Neutrophil (primary cell): ENCODE measurements around the gene MOV10L1.
"Not testable (repeated sequence)": the region's sequence is repeated elsewhere in the genome, so short reads cannot be mapped to it uniquely, and the experiment has no call there.

Experiments
- H3K27ac ChIP-seq: fragments of 200-600 bp; sonication (generic); 2 replicates; pipeline ENCODE4 v1.5.1; 2016; ENCODE audit warnings: mild to moderate bottlenecking, moderate library complexity
- H3K27me3 ChIP-seq: fragments of 200-600 bp; sonication (generic); 2 replicates; pipeline ENCODE4 v1.6.0; 2016; ENCODE audit warnings: mild to moderate bottlenecking
- H3K36me3 ChIP-seq: fragments of 200-600 bp; sonication (generic); 2 replicates; pipeline ENCODE4 v1.5.1; 2017
- H3K4me1 ChIP-seq, 2 experiments: fragments of 200-600 bp in 1 of 2; sonication (generic) in 1 of 2; 1 replicate in 1 of 2; 2 replicates in 1 of 2; pipeline versions ENCODE4 v1.5.1 to v1.6.1; 2013 to 2016; ENCODE audit warnings: low read depth in 1 of 2, low read length in 1 of 2, mild to moderate bottlenecking in 1 of 2, moderate library complexity in 1 of 2; ENCODE audit not compliant: control insufficient read depth in 1 of 2, insufficient read depth in 1 of 2
- H3K4me3 ChIP-seq, 2 experiments: fragments of 200-600 bp in 1 of 2; sonication (generic) in 1 of 2; 1 replicate in 1 of 2; 2 replicates in 1 of 2; pipeline ENCODE4 v1.5.1; 2013 to 2016; ENCODE audit warnings: low read depth in 1 of 2, low read length in 1 of 2, mild to moderate bottlenecking in 1 of 2, moderate library complexity in 1 of 2
- H3K9me3 ChIP-seq: fragments of 200-600 bp; sonication (generic); 2 replicates; pipeline ENCODE4 v1.5.1; 2016
- CTCF ChIP-seq: fragments of 200-600 bp; sonication (generic); IDR thresholded peaks from 2 replicates; pipeline ENCODE4 v1.5.1; 2016; ENCODE audit warnings: antibody characterized with exemption

MOV10L1 gene

DNA sequence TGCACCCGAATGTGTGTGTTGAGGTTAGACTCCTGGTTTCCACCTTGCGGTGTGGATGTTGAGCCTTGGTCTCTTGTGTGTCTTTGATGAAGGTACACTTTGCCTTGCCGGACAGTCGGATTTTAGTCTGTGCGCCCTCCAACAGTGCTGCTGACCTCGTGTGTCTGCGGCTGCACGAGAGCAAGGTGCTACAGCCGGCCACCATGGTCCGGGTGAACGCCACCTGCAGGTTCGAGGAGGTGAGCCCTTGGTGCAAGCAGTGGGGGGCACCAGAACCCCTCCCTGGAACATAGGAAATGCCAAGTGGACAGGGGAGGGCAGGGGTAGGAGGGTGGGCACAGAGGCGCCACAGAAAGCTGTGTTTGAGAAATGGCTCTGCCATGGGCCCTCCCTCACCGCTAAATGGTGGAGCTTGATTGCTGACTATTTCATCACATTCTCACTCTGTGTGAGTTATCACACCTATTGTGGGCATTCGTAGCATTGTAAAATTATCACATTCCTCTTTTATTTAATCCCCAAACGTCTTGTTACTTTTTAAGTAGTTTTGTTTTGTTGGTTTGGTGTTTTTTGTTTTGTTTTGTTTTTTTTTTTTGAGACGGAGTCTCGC is 54.3 kb downstream of the MOV10L1 start:
- no peaks in the 10 kb centered on the region for H3K27me3 ChIP-seq
- no peak overlapping the region for H3K27ac ChIP-seq
- peaks cover 39 to 43% of the 10 kb centered on the region in 2 experiments for H3K4me1 ChIP-seq
- no peaks in the 10 kb centered on the region for H3K9me3 ChIP-seq
- no peaks in the 10 kb centered on the region for H3K36me3 ChIP-seq
- no peak overlapping the region for H3K4me3 ChIP-seq
- no peak for TF ChIP-seq CTCF

DNA sequence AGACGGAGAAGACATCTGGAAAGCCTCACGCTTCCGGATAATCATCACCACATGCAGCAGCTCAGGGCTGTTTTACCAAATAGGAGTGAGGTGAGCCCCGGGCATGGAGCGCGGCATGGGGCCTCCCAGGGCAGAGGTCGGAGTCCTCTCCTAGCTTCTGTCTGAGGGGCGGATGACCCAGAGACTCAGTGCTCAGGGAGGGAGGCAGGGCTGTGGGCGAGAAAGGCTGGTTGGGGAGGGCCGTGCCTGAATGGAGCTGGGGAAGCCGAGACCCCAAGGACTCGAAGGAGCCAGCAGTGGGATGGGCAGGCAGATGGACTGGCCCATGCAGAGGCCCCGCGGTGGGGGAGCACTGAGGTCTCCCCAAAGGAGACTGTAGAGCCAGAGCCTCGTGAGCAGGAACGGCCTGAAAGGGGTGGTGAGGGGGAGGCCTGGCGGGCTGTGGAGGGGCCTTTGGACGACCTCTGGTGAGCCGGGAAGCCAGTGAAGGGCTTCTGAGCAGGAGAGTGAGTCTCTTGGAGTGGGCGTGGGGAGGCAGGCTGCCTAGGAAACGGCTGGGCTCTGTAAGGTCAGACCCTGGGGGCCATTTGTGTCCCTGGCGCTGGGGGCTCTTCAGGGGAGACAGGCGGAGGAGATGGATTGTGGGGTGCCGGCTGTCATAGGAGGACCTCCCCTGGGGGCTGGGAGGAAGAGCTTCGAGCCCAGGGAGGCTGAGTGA is 56.1 kb downstream of the MOV10L1 start:
- Histone ChIP-seq H3K27me3 (no peaks in the 10 kb centered on the region), H3K36me3 (no peaks in the 10 kb centered on the region), H3K27ac (no peak overlapping the region), H3K4me1 (peaks cover 44 to 47% of the 10 kb centered on the region in 2 experiments), H3K9me3 (no peaks in the 10 kb centered on the region), H3K4me3 (no peak overlapping the region)
- TF ChIP-seq CTCF, result no peak

GRCh38 chr22:50146439-50147238 is 56.8 kb downstream of the MOV10L1 start:
- H3K27me3 ChIP-seq, result no peaks in the 10 kb centered on the region
- peak overlapping the region; percentile 4 for H3K27ac ChIP-seq
- H3K9me3 ChIP-seq, result no peaks in the 10 kb centered on the region
- no peaks in the 10 kb centered on the region for H3K36me3 ChIP-seq
- TF ChIP-seq CTCF, result no peak
- peaks cover 44 to 47% of the 10 kb centered on the region in 2 experiments for H3K4me1 ChIP-seq
- H3K4me3 ChIP-seq, result no peak overlapping the region

DNA sequence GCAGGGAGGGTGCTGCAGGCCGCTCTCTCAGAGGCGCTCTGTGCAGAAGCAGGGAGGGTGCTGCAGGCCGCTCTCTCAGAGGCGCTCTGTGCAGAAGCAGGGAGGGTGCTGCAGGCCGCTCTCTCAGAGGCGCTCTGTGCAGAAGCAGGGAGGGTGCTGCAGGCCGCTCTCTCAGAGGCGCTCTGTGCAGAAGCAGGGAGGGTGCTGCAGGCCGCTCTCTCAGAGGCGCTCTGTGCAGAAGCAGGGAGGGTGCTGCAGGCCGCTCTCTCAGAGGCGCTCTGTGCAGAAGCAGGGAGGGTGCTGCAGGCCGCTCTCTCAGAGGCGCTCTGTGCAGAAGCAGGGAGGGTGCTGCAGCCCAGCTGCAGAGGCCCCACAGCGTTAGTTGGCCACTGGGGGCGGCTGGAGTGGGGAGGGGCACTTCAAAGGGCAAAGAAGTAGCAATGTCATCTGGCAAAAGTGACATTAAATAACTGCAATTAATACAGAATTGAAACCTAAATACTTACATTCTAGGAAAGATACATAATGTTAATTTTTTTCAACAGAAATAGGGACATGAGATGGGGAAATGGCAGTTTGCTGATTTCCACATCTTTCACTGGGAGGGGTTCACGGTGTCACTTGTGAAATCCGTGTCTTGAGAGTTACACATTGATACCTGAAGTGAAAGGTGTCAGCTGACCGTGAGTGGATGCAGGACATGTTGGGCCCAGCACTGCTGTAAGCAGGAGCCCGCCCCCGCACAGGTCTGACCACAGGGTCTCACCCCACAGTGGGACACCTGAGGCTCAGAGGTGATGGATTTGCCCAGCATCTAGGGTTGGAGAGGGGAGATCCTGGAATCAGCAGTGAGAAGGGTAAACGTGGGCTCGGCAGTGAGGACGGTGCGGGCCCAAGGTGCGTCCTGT is 57.7 kb downstream of the MOV10L1 start:
- H3K36me3 ChIP-seq, H3K4me3 ChIP-seq, H3K27me3 ChIP-seq, H3K9me3 ChIP-seq: not testable (repeated sequence)
- Histone ChIP-seq H3K27ac (peak overlapping the region; percentile 71), H3K4me1 (peaks cover 44 to 47% of the 10 kb centered on the region in 2 experiments)

- no peaks in the 10 kb centered on the region for H3K36me3 ChIP-seq
- H3K4me3 ChIP-seq, result no peak overlapping the region
- no peaks in the 10 kb centered on the region for H3K9me3 ChIP-seq
- peaks cover 40 to 41% of the 10 kb centered on the region in 2 experiments for H3K4me1 ChIP-seq
- no peak for TF ChIP-seq CTCF
- no peaks in the 10 kb centered on the region for H3K27me3 ChIP-seq
- peak overlapping the region; percentile 71 for H3K27ac ChIP-seq
Measured at GRCh38 chr22:50148166-50148500, 58.3 kb downstream of the MOV10L1 start.
